ENCODE measurements around the gene REL. TPM values are rescaled to one million over a fixed set of nuclear protein-coding genes. Genes with fewer than 3 reads are reported as not detected.

The REL gene
- total and polyA plus RNA-seq, 2 of the 13 experiments (the other 11 are each of a cell fraction or from before 2014, with no cell fraction given): 3.7 to 7.0 TPM

DNA sequence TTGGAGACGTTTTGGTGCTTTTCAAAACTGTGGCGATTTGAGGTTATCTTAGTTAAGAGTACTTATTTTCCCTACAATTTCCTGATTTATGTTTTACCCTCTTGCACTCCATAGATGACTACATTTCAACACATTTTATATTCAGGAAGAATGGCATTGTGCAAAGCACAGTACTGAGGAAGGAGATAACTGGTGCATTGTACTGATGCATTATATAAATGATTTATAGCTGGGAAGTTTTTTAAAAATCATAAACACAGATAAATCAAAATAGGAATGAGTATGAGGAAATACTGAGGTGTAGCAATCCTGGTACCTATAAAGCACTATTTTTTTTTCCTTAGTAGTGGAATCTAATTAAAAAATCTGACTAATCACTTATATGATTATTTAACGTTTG, 5.6 kb downstream of the REL start (continued):
- TF ChIP-seq, protein P1, sequence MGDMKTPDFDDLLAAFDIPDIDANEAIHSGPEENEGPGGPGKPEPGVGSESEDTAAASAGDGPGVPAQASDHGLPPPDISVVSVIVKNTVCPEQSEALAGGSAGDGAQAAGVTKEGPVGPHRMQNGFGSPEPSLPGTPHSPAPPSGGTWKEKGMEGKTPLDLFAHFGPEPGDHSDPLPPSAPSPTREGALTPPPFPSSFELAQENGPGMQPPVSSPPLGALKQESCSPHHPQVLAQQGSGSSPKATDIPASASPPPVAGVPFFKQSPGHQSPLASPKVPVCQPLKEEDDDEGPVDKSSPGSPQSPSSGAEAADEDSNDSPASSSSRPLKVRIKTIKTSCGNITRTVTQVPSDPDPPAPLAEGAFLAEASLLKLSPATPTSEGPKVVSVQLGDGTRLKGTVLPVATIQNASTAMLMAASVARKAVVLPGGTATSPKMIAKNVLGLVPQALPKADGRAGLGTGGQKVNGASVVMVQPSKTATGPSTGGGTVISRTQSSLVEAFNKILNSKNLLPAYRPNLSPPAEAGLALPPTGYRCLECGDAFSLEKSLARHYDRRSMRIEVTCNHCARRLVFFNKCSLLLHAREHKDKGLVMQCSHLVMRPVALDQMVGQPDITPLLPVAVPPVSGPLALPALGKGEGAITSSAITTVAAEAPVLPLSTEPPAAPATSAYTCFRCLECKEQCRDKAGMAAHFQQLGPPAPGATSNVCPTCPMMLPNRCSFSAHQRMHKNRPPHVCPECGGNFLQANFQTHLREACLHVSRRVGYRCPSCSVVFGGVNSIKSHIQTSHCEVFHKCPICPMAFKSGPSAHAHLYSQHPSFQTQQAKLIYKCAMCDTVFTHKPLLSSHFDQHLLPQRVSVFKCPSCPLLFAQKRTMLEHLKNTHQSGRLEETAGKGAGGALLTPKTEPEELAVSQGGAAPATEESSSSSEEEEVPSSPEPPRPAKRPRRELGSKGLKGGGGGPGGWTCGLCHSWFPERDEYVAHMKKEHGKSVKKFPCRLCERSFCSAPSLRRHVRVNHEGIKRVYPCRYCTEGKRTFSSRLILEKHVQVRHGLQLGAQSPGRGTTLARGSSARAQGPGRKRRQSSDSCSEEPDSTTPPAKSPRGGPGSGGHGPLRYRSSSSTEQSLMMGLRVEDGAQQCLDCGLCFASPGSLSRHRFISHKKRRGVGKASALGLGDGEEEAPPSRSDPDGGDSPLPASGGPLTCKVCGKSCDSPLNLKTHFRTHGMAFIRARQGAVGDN (CRISPR knock-in tag; IDR thresholded peaks at IDR 0.05): no peak
- TF ChIP-seq NKX3-1 (CRISPR knock-in tag; IDR thresholded peaks at IDR 0.05) (no peak), ZZZ3 (CRISPR knock-in tag; IDR thresholded peaks at IDR 0.05; ENCODE audit: borderline replicate concordance) (no peak), U2AF2 (IDR thresholded peaks at IDR 0.05; ENCODE audit: low read depth, low read length) (no peak)

DNA sequence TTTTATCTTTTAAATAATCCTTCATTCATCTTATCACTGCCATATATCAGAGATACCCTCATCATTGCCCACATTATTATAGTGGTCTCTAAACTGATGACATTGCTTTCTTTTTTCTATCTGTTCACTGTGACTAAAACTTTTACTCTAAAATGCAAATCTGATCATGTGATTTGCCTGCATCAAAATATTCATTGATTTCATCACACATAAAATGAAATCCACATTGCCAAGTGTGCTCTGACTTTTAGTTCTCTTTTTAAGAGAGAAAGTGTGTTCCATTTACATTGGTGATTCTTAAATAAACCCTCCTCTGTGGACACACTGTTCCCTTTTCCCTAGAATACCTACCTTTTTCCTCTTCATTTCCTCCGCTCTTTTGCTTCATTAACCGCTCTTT, 7.5 kb downstream of the REL start:
- ATAC-seq: no peak
- POLR2A ChIA-PET: no interaction called here
- BruUV-seq (replicated peaks): no TSS peak
- TF ChIP-seq ZNF296 (CRISPR knock-in tag; conservative IDR thresholded peaks at IDR 0.05) (no peak), MAFK (conservative IDR thresholded peaks at IDR 0.05 in 1 of 2, IDR thresholded peaks at IDR 0.05 in 1 of 2; ENCODE audit: low read length in 2 of 2) (peak in 1 of 2 experiments; percentile 43; a peak in 2 of 4 replicates), ZNF792 (CRISPR knock-in tag; IDR thresholded peaks at IDR 0.05) (no peak), ZNF780A (CRISPR knock-in tag; IDR thresholded peaks at IDR 0.05) (no peak), STAG1 (CRISPR knock-in tag; IDR thresholded peaks at IDR 0.05) (no peak), TBX3 (IDR thresholded peaks at IDR 0.05; ENCODE audit: borderline replicate concordance) (no peak), ZNF143 (CRISPR knock-in tag; IDR thresholded peaks at IDR 0.05) (no peak), ZNF557 (CRISPR knock-in tag; IDR thresholded peaks at IDR 0.05) (no peak), MAFF (IDR thresholded peaks at IDR 0.05; ENCODE audit: low read depth, low read length) (peak; percentile 38; the same call in 1 of the 2 replicates), ZFYVE20 (CRISPR knock-in tag; IDR thresholded peaks at IDR 0.05; ENCODE audit: borderline replicate concordance, low read depth) (no peak), HNF4A (CRISPR knock-in tag; IDR thresholded peaks at IDR 0.05) (no peak)
- TF ChIP-seq, protein P2, sequence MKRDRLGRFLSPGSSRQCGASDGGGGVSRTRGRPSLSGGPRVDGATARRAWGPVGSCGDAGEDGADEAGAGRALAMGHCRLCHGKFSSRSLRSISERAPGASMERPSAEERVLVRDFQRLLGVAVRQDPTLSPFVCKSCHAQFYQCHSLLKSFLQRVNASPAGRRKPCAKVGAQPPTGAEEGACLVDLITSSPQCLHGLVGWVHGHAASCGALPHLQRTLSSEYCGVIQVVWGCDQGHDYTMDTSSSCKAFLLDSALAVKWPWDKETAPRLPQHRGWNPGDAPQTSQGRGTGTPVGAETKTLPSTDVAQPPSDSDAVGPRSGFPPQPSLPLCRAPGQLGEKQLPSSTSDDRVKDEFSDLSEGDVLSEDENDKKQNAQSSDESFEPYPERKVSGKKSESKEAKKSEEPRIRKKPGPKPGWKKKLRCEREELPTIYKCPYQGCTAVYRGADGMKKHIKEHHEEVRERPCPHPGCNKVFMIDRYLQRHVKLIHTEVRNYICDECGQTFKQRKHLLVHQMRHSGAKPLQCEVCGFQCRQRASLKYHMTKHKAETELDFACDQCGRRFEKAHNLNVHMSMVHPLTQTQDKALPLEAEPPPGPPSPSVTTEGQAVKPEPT (CRISPR knock-in tag; IDR thresholded peaks at IDR 0.05; ENCODE audit: low read depth): no peak
- TF ChIP-seq, protein P3, sequence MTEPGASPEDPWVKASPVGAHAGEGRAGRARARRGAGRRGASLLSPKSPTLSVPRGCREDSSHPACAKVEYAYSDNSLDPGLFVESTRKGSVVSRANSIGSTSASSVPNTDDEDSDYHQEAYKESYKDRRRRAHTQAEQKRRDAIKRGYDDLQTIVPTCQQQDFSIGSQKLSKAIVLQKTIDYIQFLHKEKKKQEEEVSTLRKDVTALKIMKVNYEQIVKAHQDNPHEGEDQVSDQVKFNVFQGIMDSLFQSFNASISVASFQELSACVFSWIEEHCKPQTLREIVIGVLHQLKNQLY (CRISPR knock-in tag; IDR thresholded peaks at IDR 0.05): no peak
- TF ChIP-seq, protein P4, sequence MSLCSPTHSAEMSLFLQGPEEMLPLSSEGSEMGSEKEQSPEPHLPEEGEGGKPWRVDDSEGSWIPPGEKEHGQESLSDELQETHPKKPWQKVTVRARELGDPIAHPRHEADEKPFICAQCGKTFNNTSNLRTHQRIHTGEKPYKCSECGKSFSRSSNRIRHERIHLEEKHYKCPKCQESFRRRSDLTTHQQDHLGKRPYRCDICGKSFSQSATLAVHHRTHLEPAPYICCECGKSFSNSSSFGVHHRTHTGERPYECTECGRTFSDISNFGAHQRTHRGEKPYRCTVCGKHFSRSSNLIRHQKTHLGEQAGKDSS (CRISPR knock-in tag; IDR thresholded peaks at IDR 0.05; ENCODE audit: borderline replicate concordance, low read depth): no peak

More for the DNA sequence above, 7.5 kb downstream of the REL start:
- CTCF ChIA-PET (ENCODE audit: low intra/inter-chr PET ratio, low total read pairs): no interaction called here
- Histone ChIP-seq H3K4me3 (replicated peaks in 1 of 3; ENCODE audit: insufficient read depth in 1 of 3, low read depth in 2 of 3, low read length in 3 of 3) (no peak overlapping the region), H3K27me3 (ENCODE audit: control insufficient read depth in 1 of 2, insufficient read depth in 2 of 2, low read length in 2 of 2) (no peaks in the 10 kb centered on the region), H3K4me1 (ENCODE audit: insufficient read depth, low read length) (peaks cover 22% of the 10 kb centered on the region), H3K4me2 (ENCODE audit: low read depth, low read length) (no peak overlapping the region), H3K9ac (ENCODE audit: insufficient read depth, low read depth, low read length) (no peak overlapping the region), H2AFZ (ENCODE audit: low read length) (no peak overlapping the region), H3K9me3 (ENCODE audit: low read length) (no peaks in the 10 kb centered on the region), H3K36me3 (replicated peaks in 1 of 2; ENCODE audit: control insufficient read depth in 1 of 2, insufficient read depth in 2 of 2, low read length in 2 of 2) (peaks cover 2 to 12% of the 10 kb centered on the region in 2 experiments; a peak in 4 of 5 replicates), H3K27ac (ENCODE audit: extremely low read length, insufficient read depth, low read length) (no peak overlapping the region), H4K20me1 (ENCODE audit: insufficient read depth, low read length) (peaks cover 5% of the 10 kb centered on the region), H3K79me2 (ENCODE audit: insufficient read depth, low read length) (peaks cover 37% of the 10 kb centered on the region)
- in situ Hi-C loops (cut with HindIII; ENCODE audit: extremely low pct_ligation_motif_present, low pct_unique_long_range_greater_than_20kb) (no loop called here), intact Hi-C loops (cut with micrococcal nuclease; ENCODE audit: unreplicated experiment) (no loop called here)
- no peak for FAIRE-seq
- DNase-seq (ENCODE audit: low spot score): no peak
- 98% methylated on average over 2 of the region's 2 CpGs for WGBS (ENCODE audit: low lambda C conversion rate)
